Upper lobe of right lung (tissue), 1 donor: ENCODE measurements around the gene BSN. TPM values are rescaled to one million over a fixed set of nuclear protein-coding genes. Genes with fewer than 3 reads are reported as not detected.
A peak's percentile ranks its signal among the peaks of the same experiment; 100 is the strongest.

Experiments
- ATAC-seq: fragments of 200-7000 bp; cut with Tn5 transposase; one replicate; pipeline ENCODE4 v1.9.1; 2020; ENCODE audit warnings: mild to moderate bottlenecking, moderate library complexity
- DNase-seq: peaks from one replicate; pipeline ENCODE4 v3.0.0-alpha.2; 2020
- H3K27ac ChIP-seq: fragments of 200-600 bp; one replicate; pipeline ENCODE4 v1.8.0; 2022
- H3K27me3 ChIP-seq: fragments of 200-600 bp; one replicate; pipeline ENCODE4 v1.8.0; 2022; ENCODE audit warnings: mild to moderate bottlenecking
- H3K36me3 ChIP-seq: fragments of 200-600 bp; one replicate; pipeline ENCODE4 v1.8.0; 2022
- H3K4me1 ChIP-seq: fragments of 200-600 bp; one replicate; pipeline ENCODE4 v1.8.0; 2022
- H3K4me3 ChIP-seq: fragments of 200-600 bp; one replicate; pipeline ENCODE4 v1.8.0; 2022; ENCODE audit warnings: mild to moderate bottlenecking
- H3K9me3 ChIP-seq: fragments of 200-600 bp; one replicate; pipeline ENCODE4 v1.8.0; 2022
- CTCF ChIP-seq: fragments of 200-600 bp; IDR thresholded peaks from one replicate; pipeline ENCODE4 v1.8.0; 2022; ENCODE audit warnings: antibody characterized with exemption
- intact Hi-C: fragments of 100-400 bp; cut with DNase I; formaldehyde crosslinking; loops from one replicate; pipeline ENCODE4 v1.11.0; 2022
- total RNA-seq: library from RNA; stranded (reverse); fragmentation: NEBNext Ultra II Directional; extraction: Animal tissue kit (Norgen Biotek cat#: 25700); gene quantifications from one replicate; pipeline ENCODE4 v1.2.1, GENCODE V29; 2021
- donor health status: DM: no; HTN: yes; CAD: no; lungs with severe emphysema.

The BSN gene
- total RNA-seq, 1 donor from 2014 or later: 0.43 TPM

DNA sequence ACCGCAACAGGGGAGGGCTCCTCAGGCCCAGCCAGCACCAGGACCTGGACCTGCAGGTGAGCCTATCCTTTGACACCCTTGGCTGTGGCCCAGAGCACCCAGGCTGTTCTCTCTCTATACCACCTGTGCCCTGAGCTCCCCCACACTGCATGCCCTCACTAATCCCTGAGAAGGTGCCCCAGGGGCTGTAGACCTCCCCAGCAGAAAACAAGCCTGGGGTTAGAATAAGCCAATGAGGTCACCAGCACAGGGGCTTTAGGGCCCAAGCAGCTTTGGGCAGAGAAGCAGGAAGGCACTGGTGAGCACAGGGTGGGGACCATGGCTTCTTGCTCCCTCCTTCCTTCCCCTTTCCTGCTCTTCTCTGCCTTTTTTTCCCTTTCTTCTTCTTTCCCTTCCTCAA lies 109.6 kb downstream of the BSN start:
- TF ChIP-seq CTCF: no peak
- Histone ChIP-seq H3K4me1 (no peaks in the 10 kb centered on the region), H3K4me3 (no peak overlapping the region), H3K36me3 (no peaks in the 10 kb centered on the region), H3K9me3 (no peaks in the 10 kb centered on the region), H3K27ac (no peak overlapping the region), H3K27me3 (no peaks in the 10 kb centered on the region)
- intact Hi-C loops: loop anchor here (10.0 kb wide), 1 partner anchor 109 kb away; the partner anchor contains the start of gene BSN
- ATAC-seq: no peak
- DNase-seq: no peak

- intact Hi-C loops: loop anchor here (10.0 kb wide), 1 partner anchor 109 kb away; the partner anchor contains the start of gene BSN
- TF ChIP-seq CTCF: no peak
- ATAC-seq (no peak), DNase-seq (no peak)
- Histone ChIP-seq H3K27ac (no peak overlapping the region), H3K27me3 (no peaks in the 10 kb centered on the region), H3K36me3 (no peaks in the 10 kb centered on the region), H3K4me1 (no peaks in the 10 kb centered on the region), H3K9me3 (no peaks in the 10 kb centered on the region), H3K4me3 (no peak overlapping the region)
Measured at GRCh38 chr3:49664300-49664699, 110.0 kb downstream of the BSN start.

GRCh38 chr3:49665822-49666519 lies 111.7 kb downstream of the BSN start:
- intact Hi-C loops: loop anchor here (10.0 kb wide), 1 partner anchor 111 kb away; the partner anchor contains the start of gene BSN
- H3K27ac ChIP-seq: no peak overlapping the region
- no peak for TF ChIP-seq CTCF
- no peak overlapping the region for H3K4me3 ChIP-seq
- H3K27me3 ChIP-seq: no peaks in the 10 kb centered on the region
- H3K36me3 ChIP-seq: no peaks in the 10 kb centered on the region
- ATAC-seq: peak; percentile 13
- no peaks in the 10 kb centered on the region for H3K9me3 ChIP-seq
- no peaks in the 10 kb centered on the region for H3K4me1 ChIP-seq
- DNase-seq: no peak

DNA sequence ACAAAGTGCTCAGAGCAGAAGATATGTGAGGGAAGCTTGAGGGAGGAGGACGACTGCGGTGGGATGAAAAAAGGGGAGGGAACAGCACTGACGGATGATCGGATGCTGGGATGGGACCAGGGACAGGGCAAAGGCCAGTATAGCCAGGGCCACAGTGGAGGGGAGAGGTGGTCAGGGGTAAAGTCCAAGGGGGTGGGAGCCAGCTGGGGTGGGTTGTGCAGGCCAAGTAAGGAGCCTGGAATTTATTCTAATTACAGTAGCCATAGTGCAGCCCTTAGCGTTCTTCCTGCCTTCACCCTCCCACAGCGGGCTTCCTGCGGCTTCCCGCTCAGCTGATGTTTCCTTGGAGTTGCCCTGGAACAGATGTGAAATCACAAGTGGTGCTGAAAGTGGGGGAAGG lies 112.3 kb downstream of the BSN start:
- no peaks in the 10 kb centered on the region for H3K36me3 ChIP-seq
- no peaks in the 10 kb centered on the region for H3K9me3 ChIP-seq
- no peak for TF ChIP-seq CTCF
- ATAC-seq (no peak), DNase-seq (no peak)
- no peak overlapping the region for H3K4me3 ChIP-seq
- intact Hi-C loops: loop anchor here (10.0 kb wide), 1 partner anchor 112 kb away; the partner anchor contains the start of gene BSN
- H3K27me3 ChIP-seq: no peaks in the 10 kb centered on the region
- H3K4me1 ChIP-seq: no peaks in the 10 kb centered on the region
- H3K27ac ChIP-seq: no peak overlapping the region

- H3K4me3 ChIP-seq: no peak overlapping the region
- no peak overlapping the region for H3K27ac ChIP-seq
- no peak for ATAC-seq
- H3K9me3 ChIP-seq: no peaks in the 10 kb centered on the region
- TF ChIP-seq CTCF: no peak
- no peaks in the 10 kb centered on the region for H3K36me3 ChIP-seq
- intact Hi-C loops: loop anchor here (10.0 kb wide), 1 partner anchor 113 kb away; the partner anchor contains the start of gene BSN
- no peaks in the 10 kb centered on the region for H3K27me3 ChIP-seq
- DNase-seq: no peak
- H3K4me1 ChIP-seq: no peaks in the 10 kb centered on the region
Measured at GRCh38 chr3:49667701-49668413, 113.6 kb downstream of the BSN start.
